Heart left ventricle (tissue), 16 donors: ENCODE results near the gene MOGAT1. TPM values are rescaled to one million over a fixed set of nuclear protein-coding genes. Genes with fewer than 3 reads are reported as not detected.

Source experiments
- ATAC-seq, 4 donors: fragments of 200-7000 bp; cut with Tn5 transposase; one replicate each; pipeline ENCODE4 v1.9.1; 2020 to 2022; ENCODE audit warnings: moderate library complexity in 4 of 4, mild to moderate bottlenecking in 3 of 4, moderate number of reproducible peaks in 1 of 4
- DNase-seq, 5 donors: peaks; one replicate each; pipeline ENCODE4 v3.0.0-alpha.2; 2020
- H3K27ac ChIP-seq, 12 donors: fragments of 200-600 bp; sonication (generic) in 4 of 12; one replicate each; pipeline versions ENCODE4 v1.5.0 to v1.8.0; 2016 to 2022; ENCODE audit warnings: mild to moderate bottlenecking in 2 of 12
- H3K27me3 ChIP-seq, 9 donors: fragments of 200-600 bp; sonication (generic) in 2 of 9; one replicate each; pipeline versions ENCODE4 v1.5.1 to v1.8.0; 2016 to 2022; ENCODE audit warnings: mild to moderate bottlenecking in 3 of 9
- H3K36me3 ChIP-seq, 9 donors: fragments of 200-600 bp; sonication (generic) in 2 of 9; one replicate each; pipeline versions ENCODE4 v1.5.0 to v1.8.0; 2018 to 2022; ENCODE audit warnings: mild to moderate bottlenecking in 2 of 9
- H3K4me1 ChIP-seq, 12 donors: fragments of 200-600 bp; sonication (generic) in 4 of 12; one replicate each; pipeline versions ENCODE4 v1.5.0 to v1.8.0; 2016 to 2022; ENCODE audit warnings: mild to moderate bottlenecking in 3 of 12
- H3K4me3 ChIP-seq, 12 donors: fragments of 200-600 bp; sonication (generic) in 4 of 12; one replicate each; pipeline versions ENCODE4 v1.5.0 to v1.8.0; 2017 to 2022; ENCODE audit warnings: mild to moderate bottlenecking in 9 of 12, moderate library complexity in 4 of 12
- H3K9me3 ChIP-seq, 12 donors: fragments of 200-600 bp; sonication (generic) in 4 of 12; one replicate each; pipeline versions ENCODE4 v1.5.0 to v1.8.0; 2016 to 2022; ENCODE audit warnings: mild to moderate bottlenecking in 1 of 12
- CTCF ChIP-seq, 12 donors: fragments of 200-600 bp; sonication (generic) in 4 of 12; IDR thresholded peaks; one replicate each; pipeline versions ENCODE4 v1.5.0 to v1.8.0; 2018 to 2022; ENCODE audit warnings: antibody characterized with exemption in 12 of 12, mild to moderate bottlenecking in 5 of 12
- POLR2A ChIP-seq, 2 donors: fragments of 450-650 bp; IDR thresholded peaks; one replicate each; pipeline ENCODE4 v1.6.1; 2017; ENCODE audit warnings: antibody characterized with exemption in 2 of 2, mild to moderate bottlenecking in 2 of 2, moderate library complexity in 2 of 2
- WGBS, 4 donors: extraction: QIAGEN DNeasy Blood & Tissue Kit in 2 of 4; methylation state at CpG; one replicate each; pipeline versions ENCODE4 v1.1.5 to v1.1.7; 2013 to 2018; 5-methylcytosine and 5-hydroxymethylcytosine counted together
- intact Hi-C, 10 donors: fragments of 100-400 bp; cut with DNase I; formaldehyde crosslinking; loops; one replicate each; pipeline versions ENCODE4 v1.11.1 to v1.14.2; 2022
- polyA plus RNA-seq, 2 donors: library from polyadenylated mRNA; stranded (reverse); fragments of 200-250 nt; gene quantifications; one replicate each; pipeline ENCODE4 v1.2.3, GENCODE V29; 2013
- total RNA-seq, 9 donors: library from RNA; depleted of rRNA in 2 of 9; stranded (reverse); fragments of >200 nt in 2 of 9; fragmentation: NEBNext Ultra II Directional in 3 of 9; extraction: Animal tissue kit (Norgen Biotek cat#: 25700) in 3 of 9; gene quantifications; one replicate each; pipeline versions ENCODE4 v1.1.0 to v1.2.4, GENCODE V29; 2016 to 2023
- donor health status: ischemic (EF 13 %, LVEDD 7.1; RV severe dilation, severe dysfunction).
- donor health status: healthy with polysubstance abuse.
- donor health status: DM: no; HTN: yes; CAD: no.
- donor health status: DM: no; HTN: no; CAD: no.
- donor health status: ischemic (EF 25% LVEDD 6.9; RV normal size, moderate dysfunction).
- donor health status: ischemic (EF 25% LVEDD 5.7; RV mildly dilated, moderate dysfunction).
- donor health status: healthy.
- donor health status: DM: yes; HTN: yes; CAD: no.
- donor health status: ischemic (EF 35%, LVEDD 5.7; RV mildly dilated, moderate dysfunction).
- donor health status: nonischemic (EF 11% LVEDD 7.7; RV severe dilation, severe dysfunction).
- donor health status: DM: yes; HTN: yes; CAD: no.
- donor health status: PGD.
- donor health status: ischemic (EF 29% LVEDD 5.4; RV normal size, mild dysfunction).
- donor health status: nonischemic (EF 23%, LVEDD 6.1; RV moderate dilation, normal function).

MOGAT1 gene
- total and polyA plus RNA-seq, 11 donors = 0.19 to 1.1 (median 0.40) TPM; not detected in 2

GRCh38 chr2:222643134-222643533, 28.3 kb upstream of the MOGAT1 start:
- TF ChIP-seq POLR2A (IDR thresholded peaks at IDR 0.05) (no peak), CTCF (IDR thresholded peaks at IDR 0.05) (no peak)
- no peak overlapping the region for H3K27ac ChIP-seq
- no peak overlapping the region for H3K4me3 ChIP-seq
- H3K27me3 ChIP-seq = no peaks in the 10 kb centered on the region
- H3K36me3 ChIP-seq = peaks cover 0 to 98% (median 83%) of the 10 kb centered on the region in 9 donors
- intact Hi-C loops = no loop called here
- WGBS, 4 donors = 83 to 100% (median 95%) methylated on average over 1 of the region's 1 CpG
- DNase-seq = no peak
- ATAC-seq = no peak
- no peaks in the 10 kb centered on the region for H3K4me1 ChIP-seq
- peaks cover 0 to 6% (median 0%) of the 10 kb centered on the region in 12 donors for H3K9me3 ChIP-seq

GRCh38 chr2:222646008-222646407, 25.4 kb upstream of the MOGAT1 start:
- H3K27me3 ChIP-seq = no peaks in the 10 kb centered on the region

GRCh38 chr2:222649801-222650200, 21.7 kb upstream of the MOGAT1 start:
- Histone ChIP-seq H3K27me3 (no peaks in the 10 kb centered on the region), H3K36me3 (peaks cover 0 to 40% (median 33%) of the 10 kb centered on the region in 9 donors), H3K9me3 (no peaks in the 10 kb centered on the region), H3K4me3 (no peak overlapping the region), H3K27ac (no peak overlapping the region), H3K4me1 (peaks cover 0 to 25% (median 8%) of the 10 kb centered on the region in 12 donors)
- no peak for ATAC-seq
- WGBS, 4 donors = 85 to 94% (median 89%) methylated on average over 3 of the region's 3 CpGs
- DNase-seq = no peak
- no peak for TF ChIP-seq CTCF (IDR thresholded peaks at IDR 0.05)
- no peak for TF ChIP-seq POLR2A (IDR thresholded peaks at IDR 0.05)
- intact Hi-C loops = no loop called here

More at GRCh38 chr2:222646008-222646407, 25.4 kb upstream of the MOGAT1 start:
- intact Hi-C loops = no loop called here
- Histone ChIP-seq H3K27ac (no peak overlapping the region), H3K4me1 (peaks cover 0 to 6% (median 0%) of the 10 kb centered on the region in 12 donors), H3K9me3 (no peaks in the 10 kb centered on the region), H3K36me3 (peaks cover 0 to 76% (median 61%) of the 10 kb centered on the region in 9 donors), H3K4me3 (no peak overlapping the region)
- no peak for ATAC-seq
- TF ChIP-seq POLR2A (IDR thresholded peaks at IDR 0.05) (no peak), CTCF (IDR thresholded peaks at IDR 0.05) (no peak)
- no peak for DNase-seq
- 85 to 92% (median 86%) methylated on average over 3 of the region's 3 CpGs for whole genome bisulfite sequencing, 4 donors

GRCh38 chr2:222651718-222652418, 19.6 kb upstream of the MOGAT1 start:
- Histone ChIP-seq H3K4me3 (no peak overlapping the region), H3K27me3 (no peaks in the 10 kb centered on the region), H3K4me1 (peaks cover 0 to 35% (median 16%) of the 10 kb centered on the region in 12 donors), H3K9me3 (no peaks in the 10 kb centered on the region), H3K27ac (no peak overlapping the region), H3K36me3 (peaks cover 0 to 19% (median 18%) of the 10 kb centered on the region in 9 donors)
- DNase-seq (no peak), ATAC-seq (no peak)
- WGBS, 4 donors = 92 to 94% (median 93%) methylated on average over 4 of the region's 4 CpGs
- TF ChIP-seq CTCF (IDR thresholded peaks at IDR 0.05) (no peak), POLR2A (IDR thresholded peaks at IDR 0.05) (no peak)
- intact Hi-C loops = no loop called here
